Fibroblast of skin of right biceps (primary cell): ENCODE measurements around the gene S100A10.

ENCODE experiments used
- DNase-seq: peaks from one replicate; pipeline ENCODE4 v3.0.0-alpha.2; 2013

Gene S100A10

GRCh38 chr1:151960780-151961513, 32.7 kb downstream of the S100A10 start:
- DNase-seq = no peak

DNA sequence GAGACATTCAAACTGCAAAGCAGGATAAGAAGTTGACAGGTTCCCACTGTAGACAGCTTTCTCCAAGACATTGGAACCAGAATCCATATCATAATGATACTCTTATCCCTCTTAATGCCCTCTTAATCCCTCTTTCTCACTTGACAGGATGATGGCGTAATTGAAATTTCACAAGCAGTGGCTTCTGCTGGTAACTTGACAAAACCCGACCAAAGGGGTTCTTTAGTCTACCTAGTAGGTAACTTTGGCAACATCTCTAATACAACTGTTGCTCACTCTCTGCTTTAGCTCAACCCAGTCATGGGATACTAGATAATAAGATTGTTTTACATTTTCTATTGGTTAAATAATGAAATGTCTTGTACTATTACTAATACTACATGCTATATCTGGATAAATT, 34.7 kb downstream of the S100A10 start:
- DNase-seq = no peak

DNA sequence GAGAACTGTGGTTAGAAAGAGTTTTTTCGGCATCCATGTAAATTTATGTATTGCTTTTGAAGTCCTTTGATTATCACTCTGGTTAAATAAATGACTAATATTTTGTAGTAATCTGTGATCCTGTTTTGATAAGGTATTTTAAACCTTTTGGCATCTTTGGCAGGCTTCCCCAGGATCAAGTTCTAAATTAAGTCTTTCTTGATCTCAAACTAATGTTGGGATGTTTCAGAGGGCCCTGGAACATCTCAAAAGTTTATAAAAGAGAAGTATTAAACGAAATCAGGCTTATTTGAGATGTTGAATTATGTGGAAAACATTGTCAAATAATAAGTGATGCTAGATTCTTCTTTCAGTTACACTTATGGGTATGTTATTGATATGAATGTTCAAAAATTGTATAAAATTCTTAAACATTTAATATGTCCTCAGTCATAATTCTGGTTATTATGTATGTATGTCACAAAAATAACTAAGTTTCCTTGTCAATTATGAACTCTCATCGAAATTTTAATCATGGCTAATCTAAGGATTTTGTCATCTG, 36.6 kb downstream of the S100A10 start:
- DNase-seq = no peak

GRCh38 chr1:151953409-151954094, 40.1 kb downstream of the S100A10 start:
- no peak for DNase-seq

DNA sequence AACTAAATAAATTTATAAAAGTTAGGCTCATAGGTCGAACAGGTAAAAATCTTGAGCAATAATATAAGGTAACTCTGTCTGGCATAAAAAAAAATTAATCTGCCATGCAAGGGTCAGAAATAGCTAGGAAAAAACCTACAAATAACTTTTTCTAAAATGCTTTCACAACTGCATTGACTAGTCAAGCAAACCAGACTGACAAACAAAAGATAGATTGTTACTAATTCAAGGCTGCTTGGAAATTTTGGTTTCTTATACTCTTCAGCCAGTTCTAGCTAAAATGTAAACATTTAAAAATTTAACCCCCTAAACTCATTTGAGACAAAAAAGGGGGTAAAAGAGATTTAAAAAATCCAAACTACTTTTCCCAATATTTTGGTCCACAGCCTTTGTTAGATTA, 40.8 kb downstream of the S100A10 start:
- DNase-seq = no peak

- no peak for DNase-seq
Measured at GRCh38 chr1:151949371-151950193, 44.1 kb downstream of the S100A10 start.

DNA sequence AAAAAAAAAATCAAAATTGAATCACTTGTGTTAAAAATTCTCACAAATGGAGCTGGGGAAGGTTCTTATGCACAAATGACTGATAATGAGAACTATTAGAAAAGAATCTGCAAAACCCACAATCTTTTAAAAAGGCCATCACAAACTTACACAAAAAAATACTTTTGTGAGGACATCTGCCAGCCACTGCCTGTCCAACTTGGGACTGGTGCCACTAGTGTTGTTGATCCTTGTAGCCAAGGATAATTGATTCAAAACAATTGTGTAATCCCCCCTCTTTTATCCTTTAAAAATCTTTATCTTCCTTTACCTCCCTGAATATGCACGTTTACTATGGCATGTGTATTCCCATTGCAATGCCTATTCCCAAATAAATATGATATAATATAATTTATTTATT, 45.2 kb downstream of the S100A10 start:
- DNase-seq = no peak

DNA sequence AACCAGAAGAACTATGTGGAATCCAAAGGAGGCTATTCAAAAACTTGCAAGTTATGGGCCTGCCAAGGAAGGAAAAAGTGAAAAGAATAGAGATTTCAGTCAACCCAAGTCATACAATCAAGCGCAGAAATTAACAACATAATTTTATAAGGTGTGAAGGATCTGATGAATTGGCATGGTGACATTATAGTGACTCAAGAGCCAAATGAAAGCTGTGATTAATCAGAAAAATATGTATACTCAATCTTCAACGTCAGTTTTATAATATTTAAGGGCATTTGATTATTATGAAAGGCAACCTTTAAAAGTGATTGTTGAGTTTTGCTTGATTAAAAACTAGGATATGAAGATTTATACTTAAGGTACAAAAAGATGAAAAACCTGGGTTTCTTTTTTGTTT, 46.5 kb downstream of the S100A10 start:
- peak; percentile 39 for DNase-seq

- peak; percentile 96 for DNase-seq
Measured at GRCh38 chr1:151945725-151946722, 47.6 kb downstream of the S100A10 start.

DNA sequence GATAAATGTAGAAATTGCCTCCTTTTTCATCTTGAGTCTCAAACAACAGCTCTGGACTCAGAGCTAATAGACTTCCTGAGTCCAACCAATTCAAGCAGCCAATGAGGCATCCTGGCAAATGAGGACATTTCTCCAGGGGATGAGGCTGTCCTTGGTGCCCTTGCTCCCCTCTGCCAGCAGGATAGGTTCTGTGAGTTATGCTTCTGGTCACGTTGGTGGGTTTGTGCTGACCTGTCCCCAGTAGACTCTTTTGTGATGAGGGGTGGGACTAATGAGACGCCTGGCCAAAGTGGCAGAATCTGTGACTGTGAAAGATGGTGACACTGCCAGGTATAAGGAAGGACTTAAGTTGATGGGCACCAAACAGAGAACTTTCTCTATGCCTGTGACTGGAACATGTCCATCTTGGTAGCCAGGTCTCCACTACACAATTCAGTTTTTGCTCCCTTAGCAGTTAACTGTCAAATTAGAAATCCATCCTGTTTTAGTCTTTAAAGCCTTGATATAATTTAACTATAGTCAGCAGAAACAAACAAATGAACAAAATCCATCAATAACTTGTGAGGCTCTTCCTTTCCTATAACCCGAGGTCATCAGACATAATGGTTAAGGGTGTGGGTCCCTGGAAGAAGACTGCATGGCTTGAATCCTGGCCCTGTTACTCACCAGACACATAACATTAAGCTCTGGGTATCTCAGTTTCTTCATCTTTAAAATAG, 48.6 kb downstream of the S100A10 start:
- no peak for DNase-seq

- no peak for DNase-seq
Measured at GRCh38 chr1:151944126-151944856, 49.4 kb downstream of the S100A10 start.

DNA sequence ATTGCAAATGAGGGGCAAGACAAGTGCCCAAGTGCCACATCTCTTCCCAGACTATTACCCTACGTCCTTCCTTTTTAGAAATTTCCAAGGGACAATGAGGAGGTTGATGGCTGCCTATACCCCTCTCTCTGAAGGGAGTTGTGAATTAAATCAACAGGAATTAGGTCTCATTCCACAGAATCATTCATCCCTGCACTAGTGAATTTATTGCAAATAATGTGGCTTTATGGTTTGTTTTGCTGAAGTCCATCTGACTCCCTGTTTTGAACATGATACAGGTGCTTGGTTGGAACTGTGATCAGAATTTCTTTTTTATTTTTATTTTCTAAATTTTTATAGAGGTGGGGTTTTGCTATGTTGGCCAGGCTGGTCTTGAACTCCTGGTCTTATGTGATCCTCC, 50.1 kb downstream of the S100A10 start:
- no peak for DNase-seq

DNA sequence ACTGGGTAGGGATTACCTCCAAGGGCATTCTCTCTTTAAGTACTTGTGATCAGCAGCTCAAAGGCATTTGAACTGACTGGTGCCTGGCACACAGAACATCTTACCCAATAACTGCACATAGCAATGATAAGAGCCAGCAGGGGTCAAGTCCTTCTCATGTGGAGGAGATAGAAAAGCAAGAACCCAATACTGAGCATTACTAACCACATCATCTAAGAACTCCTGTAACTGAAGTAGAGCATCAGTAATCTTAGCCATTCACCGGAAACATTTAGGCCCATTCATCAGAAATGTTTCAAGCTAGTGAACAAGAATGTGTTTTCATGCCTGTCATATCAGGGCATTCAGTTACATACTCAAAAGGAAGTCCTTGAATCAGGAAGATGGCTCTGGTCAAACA, 50.8 kb downstream of the S100A10 start:
- no peak for DNase-seq

- no peak for DNase-seq
Measured at GRCh38 chr1:151940541-151940940, 53.1 kb downstream of the S100A10 start.

GRCh38 chr1:151939779-151940178, 53.9 kb downstream of the S100A10 start:
- DNase-seq = no peak

DNA sequence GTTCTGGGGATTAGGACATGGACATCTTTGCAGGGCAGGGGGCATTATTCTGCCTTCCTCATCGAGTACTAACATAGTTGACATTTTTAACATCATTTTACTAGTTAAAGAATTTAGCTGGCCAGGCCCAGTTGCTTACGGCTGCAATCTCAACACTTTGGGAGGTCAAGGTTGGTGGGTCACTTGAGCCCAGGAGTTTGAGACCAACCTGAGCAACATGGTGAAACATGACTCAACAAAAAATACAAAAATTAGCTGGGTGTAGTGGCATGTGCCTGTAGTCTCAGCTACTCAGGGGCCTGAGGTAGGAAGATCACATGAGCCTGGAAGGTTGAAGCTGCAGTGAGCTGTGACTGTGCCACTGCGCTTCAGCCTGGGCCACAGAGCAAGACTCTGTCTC, 54.5 kb downstream of the S100A10 start:
- DNase-seq = no peak

GRCh38 chr1:151936653-151937052, 57.0 kb downstream of the S100A10 start:
- DNase-seq = no peak

GRCh38 chr1:151935894-151936602, 57.6 kb downstream of the S100A10 start:
- DNase-seq = no peak

GRCh38 chr1:151935154-151935553, 58.5 kb downstream of the S100A10 start:
- peak; percentile 56 for DNase-seq

DNA sequence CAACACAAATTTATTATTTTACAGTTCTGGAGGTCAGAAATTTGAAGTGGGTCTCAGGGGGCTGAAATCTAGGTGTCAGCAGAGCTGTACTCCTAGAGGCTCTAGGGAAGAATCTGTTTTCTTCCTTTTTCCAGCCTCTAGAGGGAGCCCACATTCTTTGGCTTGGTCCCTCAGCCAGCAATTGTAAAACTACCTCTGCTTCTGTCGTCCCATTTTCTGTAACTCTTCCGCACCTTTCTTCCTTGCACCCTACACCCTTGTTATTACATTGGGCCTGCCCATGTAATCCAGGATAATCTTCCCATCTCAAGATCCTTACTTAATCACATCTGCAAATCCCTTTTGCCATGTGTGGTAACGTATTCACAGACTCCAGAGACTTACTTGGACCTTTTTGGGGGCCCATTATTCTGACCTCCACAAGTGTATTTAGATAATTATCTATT, 59.6 kb downstream of the S100A10 start:
- DNase-seq = peak; percentile 63
